Heart left ventricle (tissue), 16 donors: ENCODE data around the gene NFE2. TPM values are rescaled to one million over a fixed set of nuclear protein-coding genes. Genes with fewer than 3 reads are reported as not detected.

Experiments used
- ATAC-seq, 4 donors: fragments of 200-7000 bp; cut with Tn5 transposase; one replicate each; pipeline ENCODE4 v1.9.1; 2020 to 2022; ENCODE audit warnings: moderate library complexity in 4 of 4, mild to moderate bottlenecking in 3 of 4, moderate number of reproducible peaks in 1 of 4
- DNase-seq, 5 donors: peaks; one replicate each; pipeline ENCODE4 v3.0.0-alpha.2; 2020
- H3K27ac ChIP-seq, 12 donors: fragments of 200-600 bp; sonication (generic) in 4 of 12; one replicate each; pipeline versions ENCODE4 v1.5.0 to v1.8.0; 2016 to 2022; ENCODE audit warnings: mild to moderate bottlenecking in 2 of 12
- H3K27me3 ChIP-seq, 9 donors: fragments of 200-600 bp; sonication (generic) in 2 of 9; one replicate each; pipeline versions ENCODE4 v1.5.1 to v1.8.0; 2016 to 2022; ENCODE audit warnings: mild to moderate bottlenecking in 3 of 9
- H3K36me3 ChIP-seq, 9 donors: fragments of 200-600 bp; sonication (generic) in 2 of 9; one replicate each; pipeline versions ENCODE4 v1.5.0 to v1.8.0; 2018 to 2022; ENCODE audit warnings: mild to moderate bottlenecking in 2 of 9
- H3K4me1 ChIP-seq, 12 donors: fragments of 200-600 bp; sonication (generic) in 4 of 12; one replicate each; pipeline versions ENCODE4 v1.5.0 to v1.8.0; 2016 to 2022; ENCODE audit warnings: mild to moderate bottlenecking in 3 of 12
- H3K4me3 ChIP-seq, 12 donors: fragments of 200-600 bp; sonication (generic) in 4 of 12; one replicate each; pipeline versions ENCODE4 v1.5.0 to v1.8.0; 2017 to 2022; ENCODE audit warnings: mild to moderate bottlenecking in 9 of 12, moderate library complexity in 4 of 12
- H3K9me3 ChIP-seq, 12 donors: fragments of 200-600 bp; sonication (generic) in 4 of 12; one replicate each; pipeline versions ENCODE4 v1.5.0 to v1.8.0; 2016 to 2022; ENCODE audit warnings: mild to moderate bottlenecking in 1 of 12
- POLR2A ChIP-seq, 2 donors: fragments of 450-650 bp; IDR thresholded peaks; one replicate each; pipeline ENCODE4 v1.6.1; 2017; ENCODE audit warnings: antibody characterized with exemption in 2 of 2, mild to moderate bottlenecking in 2 of 2, moderate library complexity in 2 of 2
- WGBS, 4 donors: extraction: QIAGEN DNeasy Blood & Tissue Kit in 2 of 4; methylation state at CpG; one replicate each; pipeline versions ENCODE4 v1.1.5 to v1.1.7; 2013 to 2018; 5-methylcytosine and 5-hydroxymethylcytosine counted together
- intact Hi-C, 10 donors: fragments of 100-400 bp; cut with DNase I; formaldehyde crosslinking; loops; one replicate each; pipeline versions ENCODE4 v1.11.1 to v1.14.2; 2022
- long read RNA-seq, 3 donors: library from polyadenylated mRNA; unstranded; transcript quantifications; one replicate each; pipeline ENCODE4 v2.0.0, GENCODE V29; 2020 to 2021
- polyA plus RNA-seq, 2 donors: library from polyadenylated mRNA; stranded (reverse); fragments of 200-250 nt; gene quantifications; one replicate each; pipeline ENCODE4 v1.2.3, GENCODE V29; 2013
- total RNA-seq, 9 donors: library from RNA; depleted of rRNA in 2 of 9; stranded (reverse); fragments of >200 nt in 2 of 9; fragmentation: NEBNext Ultra II Directional in 3 of 9; extraction: Animal tissue kit (Norgen Biotek cat#: 25700) in 3 of 9; gene quantifications; one replicate each; pipeline versions ENCODE4 v1.1.0 to v1.2.4, GENCODE V29; 2016 to 2023
- TF ChIP-seq, protein P1 (sequence below), 12 donors: fragments of 200-600 bp; sonication (generic) in 4 of 12; IDR thresholded peaks; one replicate each; pipeline versions ENCODE4 v1.5.0 to v1.8.0; 2018 to 2022; ENCODE audit warnings: antibody characterized with exemption in 12 of 12, mild to moderate bottlenecking in 5 of 12
- donor health status: ischemic (EF 13 %, LVEDD 7.1; RV severe dilation, severe dysfunction).
- donor health status: healthy with polysubstance abuse.
- donor health status: DM: no; HTN: yes; CAD: no.
- donor health status: DM: no; HTN: no; CAD: no.
- donor health status: ischemic (EF 25% LVEDD 6.9; RV normal size, moderate dysfunction).
- donor health status: ischemic (EF 25% LVEDD 5.7; RV mildly dilated, moderate dysfunction).
- donor health status: healthy.
- donor health status: DM: yes; HTN: yes; CAD: no.
- donor health status: ischemic (EF 35%, LVEDD 5.7; RV mildly dilated, moderate dysfunction).
- donor health status: nonischemic (EF 11% LVEDD 7.7; RV severe dilation, severe dysfunction).
- donor health status: DM: yes; HTN: yes; CAD: no.
- donor health status: PGD.
- donor health status: ischemic (EF 29% LVEDD 5.4; RV normal size, mild dysfunction).
- donor health status: nonischemic (EF 23%, LVEDD 6.1; RV moderate dilation, normal function).

The NFE2 gene
- total RNA-seq (1 to 10 TPM in 2 of 9 donors, under 1 TPM in 5, not detected in 2; 0.21 to 1.7 (median 0.63) TPM), polyA plus RNA-seq (under 1 TPM; 0.38 to 0.51 TPM)
- long read RNA-seq, donor 1: 0 reads
- long read RNA-seq, donor 2: 0 reads
- long read RNA-seq, donor 3: 0 reads

DNA sequence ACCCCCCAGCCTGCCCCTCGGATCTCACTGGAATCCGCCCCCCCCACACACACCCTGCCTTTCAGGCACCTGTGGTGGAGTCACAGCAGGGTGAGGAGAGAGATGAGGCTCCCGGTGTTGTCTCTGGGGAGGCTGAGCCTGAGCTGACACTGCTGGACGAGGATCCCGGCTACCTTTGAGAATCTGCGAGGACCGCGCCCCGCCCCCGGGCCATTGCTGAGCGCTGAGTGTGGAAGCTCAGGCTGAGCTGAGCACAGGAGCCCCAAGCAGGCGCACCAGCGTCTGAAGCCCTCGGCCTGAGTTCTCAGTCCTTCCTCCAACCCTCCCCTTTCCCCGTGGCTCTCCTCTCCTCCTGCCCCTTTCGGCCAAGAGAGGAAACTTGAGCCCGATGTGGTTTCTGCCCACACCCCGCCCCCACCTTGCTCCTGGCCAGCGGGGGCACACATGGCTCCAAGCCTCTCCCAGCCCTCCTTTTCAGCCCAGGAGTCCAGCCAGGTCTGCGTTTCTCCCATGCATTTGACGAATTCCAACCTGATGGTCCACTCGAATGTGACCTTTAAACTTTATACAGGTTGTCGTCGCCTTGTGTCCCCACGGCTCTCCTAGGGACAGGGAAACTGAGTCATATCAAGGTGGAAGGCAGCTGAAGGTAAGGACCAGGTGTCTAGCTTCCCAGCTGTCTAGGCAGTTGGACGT is at the start of gene NFE2:
TSS of gene NFE2 (minus strand) at position 284 of the 696 bp plus-strand sequence. CDS start 5,767 bp downstream, outside the sequence.
- 6 to 8% (median 6%) methylated on average over 21 to 26 of the region's 26 CpGs for WGBS, 4 donors
- TF ChIP-seq, protein P1, sequence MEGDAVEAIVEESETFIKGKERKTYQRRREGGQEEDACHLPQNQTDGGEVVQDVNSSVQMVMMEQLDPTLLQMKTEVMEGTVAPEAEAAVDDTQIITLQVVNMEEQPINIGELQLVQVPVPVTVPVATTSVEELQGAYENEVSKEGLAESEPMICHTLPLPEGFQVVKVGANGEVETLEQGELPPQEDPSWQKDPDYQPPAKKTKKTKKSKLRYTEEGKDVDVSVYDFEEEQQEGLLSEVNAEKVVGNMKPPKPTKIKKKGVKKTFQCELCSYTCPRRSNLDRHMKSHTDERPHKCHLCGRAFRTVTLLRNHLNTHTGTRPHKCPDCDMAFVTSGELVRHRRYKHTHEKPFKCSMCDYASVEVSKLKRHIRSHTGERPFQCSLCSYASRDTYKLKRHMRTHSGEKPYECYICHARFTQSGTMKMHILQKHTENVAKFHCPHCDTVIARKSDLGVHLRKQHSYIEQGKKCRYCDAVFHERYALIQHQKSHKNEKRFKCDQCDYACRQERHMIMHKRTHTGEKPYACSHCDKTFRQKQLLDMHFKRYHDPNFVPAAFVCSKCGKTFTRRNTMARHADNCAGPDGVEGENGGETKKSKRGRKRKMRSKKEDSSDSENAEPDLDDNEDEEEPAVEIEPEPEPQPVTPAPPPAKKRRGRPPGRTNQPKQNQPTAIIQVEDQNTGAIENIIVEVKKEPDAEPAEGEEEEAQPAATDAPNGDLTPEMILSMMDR (IDR thresholded peaks at IDR 0.05): no peak
- no peak for TF ChIP-seq POLR2A (IDR thresholded peaks at IDR 0.05)
- peaks cover 0 to 35% (median 9%) of the 10 kb centered on the region in 9 donors for H3K27me3 ChIP-seq
- intact Hi-C loops: no loop called here
- H3K27ac ChIP-seq: peak within 1 kb of the TSS in 1 of 12 donors; percentile 27
- no peaks in the 10 kb centered on the region for H3K36me3 ChIP-seq
- H3K9me3 ChIP-seq: no peaks in the 10 kb centered on the region
- H3K4me3 ChIP-seq: peak within 1 kb of the TSS in 8 of 12 donors; percentile 22 to 49 (median 34)
- H3K4me1 ChIP-seq: peaks cover 0 to 53% (median 5%) of the 10 kb centered on the region in 12 donors
- DNase-seq (peak in 4 of 5 donors; percentile 39 to 72 (median 56)), ATAC-seq (peak; percentile 50 to 68 (median 62))

DNA sequence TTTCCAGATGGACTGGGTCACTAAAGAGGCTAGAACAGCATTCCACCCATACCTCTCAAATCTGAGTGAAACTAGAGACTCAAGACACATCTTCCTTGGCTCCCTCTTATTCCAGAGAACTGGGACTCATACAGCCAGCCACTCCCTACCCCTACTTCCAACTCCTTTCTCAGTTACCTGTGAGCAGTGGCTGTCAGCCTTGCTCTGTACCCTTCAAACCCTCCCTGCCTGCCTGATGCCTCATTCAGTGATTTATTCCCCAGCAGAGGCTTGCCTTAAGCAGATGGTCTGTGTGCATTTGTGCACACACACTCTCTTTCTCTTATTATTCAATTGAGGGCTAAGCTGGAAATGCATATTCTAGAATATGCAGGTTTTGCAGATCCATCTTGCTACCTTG is 48.9 kb upstream of the NFE2 start:
- intact Hi-C loops: loop anchor here in 1 of 10 donors (10.0 kb wide), 1 partner anchor 65 kb away; the partner anchor contains the start of genes CBX5 and HNRNPA1
- H3K4me3 ChIP-seq: no peak overlapping the region
- TF ChIP-seq, protein P1 (IDR thresholded peaks at IDR 0.05): no peak
- TF ChIP-seq POLR2A (IDR thresholded peaks at IDR 0.05): no peak
- DNase-seq: no peak
- no peak for ATAC-seq
- H3K27ac ChIP-seq: no peak overlapping the region
- H3K9me3 ChIP-seq: no peaks in the 10 kb centered on the region
- H3K27me3 ChIP-seq: no peaks in the 10 kb centered on the region
- peaks cover 3 to 77% (median 69%) of the 10 kb centered on the region in 9 donors for H3K36me3 ChIP-seq
- H3K4me1 ChIP-seq: peaks cover 0 to 29% (median 10%) of the 10 kb centered on the region in 12 donors

GRCh38 chr12:54349036-54349435 is 48.2 kb upstream of the NFE2 start:
- Histone ChIP-seq H3K4me1 (peaks cover 0 to 29% (median 10%) of the 10 kb centered on the region in 12 donors), H3K27ac (no peak overlapping the region), H3K36me3 (peaks cover 3 to 84% (median 75%) of the 10 kb centered on the region in 9 donors), H3K9me3 (no peaks in the 10 kb centered on the region), H3K27me3 (no peaks in the 10 kb centered on the region), H3K4me3 (no peak overlapping the region)
- TF ChIP-seq, protein P1 (IDR thresholded peaks at IDR 0.05): no peak
- no peak for TF ChIP-seq POLR2A (IDR thresholded peaks at IDR 0.05)
- DNase-seq (no peak), ATAC-seq (no peak)
- WGBS, 4 donors: 83 to 90% (median 88%) methylated on average over 4 of the region's 4 CpGs
- intact Hi-C loops: no loop called here
